Liver (tissue), 9 donors: ENCODE results near the gene GBA3. TPM values are rescaled to one million over a fixed set of nuclear protein-coding genes. Genes with fewer than 3 reads are reported as not detected.

Source experiments
- DNase-seq: peaks from one replicate; pipeline ENCODE4 v3.0.0-alpha.2; 2017; ENCODE audit warnings: low spot score
- H3K27ac ChIP-seq, 2 donors: one replicate each; pipeline ENCODE4 v1.7.0; 2013; ENCODE audit warnings: inconsistent platforms in 2 of 2, low read length in 2 of 2, control low read depth in 1 of 2, low read depth in 1 of 2, mild to moderate bottlenecking in 1 of 2
- H3K27me3 ChIP-seq, 4 donors: one replicate each; pipeline versions ENCODE4 v1.6.1 to v1.7.0; 2013; ENCODE audit warnings: low read length in 3 of 4, inconsistent platforms in 1 of 4, mild to moderate bottlenecking in 1 of 4, moderate library complexity in 1 of 4; ENCODE audit not compliant: control insufficient read depth in 4 of 4, insufficient read depth in 4 of 4
- H3K36me3 ChIP-seq, 4 donors: one replicate each; pipeline versions ENCODE4 v1.6.1 to v1.7.0; 2013; ENCODE audit warnings: low read length in 3 of 4, mild to moderate bottlenecking in 3 of 4, low read depth in 1 of 4, moderate library complexity in 1 of 4; ENCODE audit not compliant: control insufficient read depth in 4 of 4, insufficient read depth in 3 of 4
- H3K4me1 ChIP-seq, 4 donors: one replicate each; pipeline versions ENCODE4 v1.6.1 to v1.7.0; 2013; ENCODE audit warnings: low read length in 3 of 4, mild to moderate bottlenecking in 3 of 4, moderate library complexity in 1 of 4; ENCODE audit not compliant: control insufficient read depth in 4 of 4, insufficient read depth in 4 of 4
- H3K4me3 ChIP-seq, 3 donors: one replicate each; pipeline versions ENCODE4 v1.6.1 to v1.7.0; 2013; ENCODE audit warnings: low read length in 3 of 3, control low read depth in 1 of 3, low read depth in 1 of 3, mild to moderate bottlenecking in 1 of 3
- H3K9ac ChIP-seq, 2 donors: one replicate each; pipeline ENCODE4 v1.7.0; 2013; ENCODE audit warnings: low read length in 2 of 2, mild to moderate bottlenecking in 2 of 2, moderate library complexity in 2 of 2, control low read depth in 1 of 2, low read depth in 1 of 2
- H3K9me3 ChIP-seq, 4 donors: one replicate each; pipeline versions ENCODE4 v1.6.1 to v1.7.0; 2013; ENCODE audit warnings: low read length in 3 of 4; ENCODE audit not compliant: control insufficient read depth in 4 of 4
- ATF3 ChIP-seq: IDR thresholded peaks from 2 replicates; pipeline ENCODE4 v1.6.1; 2016; ENCODE audit warnings: antibody characterized with exemption
- EGR1 ChIP-seq, 2 donors: IDR thresholded peaks; 2 replicates each; pipeline ENCODE4 v1.6.1; 2016 to 2018; ENCODE audit warnings: antibody characterized with exemption in 2 of 2, low read depth in 2 of 2
- FOXA1 ChIP-seq: IDR thresholded peaks from 2 replicates; pipeline ENCODE4 v1.6.1; 2016; ENCODE audit warnings: antibody characterized with exemption
- FOXA2 ChIP-seq: IDR thresholded peaks from 2 replicates; pipeline ENCODE4 v1.6.1; 2016; ENCODE audit warnings: antibody characterized with exemption
- HNF4A ChIP-seq, 2 donors: conservative IDR thresholded peaks; 2 replicates each; pipeline ENCODE4 v1.6.1; 2016; ENCODE audit warnings: antibody characterized with exemption in 2 of 2, mild to moderate bottlenecking in 2 of 2
- HNF4G ChIP-seq: IDR thresholded peaks from 2 replicates; pipeline ENCODE4 v1.6.1; 2016; ENCODE audit warnings: antibody characterized with exemption
- JUND ChIP-seq, 2 donors: IDR thresholded peaks; 2 replicates each; pipeline ENCODE4 v1.6.1; 2016; ENCODE audit warnings: antibody characterized with exemption in 2 of 2
- MAX ChIP-seq: IDR thresholded peaks from 2 replicates; pipeline ENCODE4 v1.6.1; 2016; ENCODE audit warnings: antibody characterized with exemption
- NR2F2 ChIP-seq: IDR thresholded peaks from 2 replicates; pipeline ENCODE4 v1.6.1; 2016; ENCODE audit warnings: antibody characterized with exemption
- RAD21 ChIP-seq, 2 donors: IDR thresholded peaks; 2 replicates each; pipeline ENCODE4 v1.6.1; 2016; ENCODE audit warnings: antibody characterized with exemption in 2 of 2, mild to moderate bottlenecking in 2 of 2
- REST ChIP-seq: IDR thresholded peaks from 2 replicates; pipeline ENCODE4 v1.6.1; 2016; ENCODE audit warnings: antibody characterized with exemption, mild to moderate bottlenecking
- RXRA ChIP-seq, 2 donors: IDR thresholded peaks; 2 replicates each; pipeline ENCODE4 v1.6.1; 2017 to 2018; ENCODE audit warnings: antibody characterized with exemption in 2 of 2, mild to moderate bottlenecking in 1 of 2
- SP1 ChIP-seq: IDR thresholded peaks from 2 replicates; pipeline ENCODE4 v1.6.1; 2018; ENCODE audit warnings: antibody characterized with exemption, mild to moderate bottlenecking
- TAF1 ChIP-seq: conservative IDR thresholded peaks from 2 replicates; pipeline ENCODE4 v1.6.1; 2016; ENCODE audit warnings: antibody characterized with exemption, mild to moderate bottlenecking
- YY1 ChIP-seq: IDR thresholded peaks from 2 replicates; pipeline ENCODE4 v1.6.1; 2016; ENCODE audit warnings: antibody characterized with exemption, mild to moderate bottlenecking
- ZBTB33 ChIP-seq: IDR thresholded peaks from 2 replicates; pipeline ENCODE4 v1.6.1; 2016; ENCODE audit warnings: antibody characterized with exemption
- WGBS: extraction: QIAGEN DNeasy Blood & Tissue Kit; methylation state at CpG from one replicate; pipeline ENCODE4 v1.1.7; 2013; 5-methylcytosine and 5-hydroxymethylcytosine counted together
- polyA plus RNA-seq, 2 donors: library from polyadenylated mRNA; stranded (reverse) in 1 of 2; unstranded in 1 of 2; fragments of 200-250 nt in 1 of 2; fragments of >200 nt in 1 of 2; fragmentation: Nextera tagmentation in 1 of 2; extraction: Ambion mirVana in 1 of 2; gene quantifications; one replicate each; pipeline versions ENCODE4 v1.2.1 to v1.2.3, GENCODE V29; 2013 to 2015
- total RNA-seq, 2 donors: library from RNA; depleted of rRNA; stranded (reverse); fragments of >200 nt; gene quantifications; one replicate each; pipeline ENCODE4 v1.2.3, GENCODE V29; 2014
- TF ChIP-seq, protein P1 (sequence below): fragments of 150-350 bp; IDR thresholded peaks from 2 replicates; pipeline ENCODE4 v1.5.1; 2017; ENCODE audit warnings: improper control_type of control experiment, low read depth, low read length; ENCODE audit not compliant: missing input control
- donor health status: healthy.
- donor health status: healthy.
- donor health status: healthy.
- donor health status: healthy.
- donor health status: healthy.

The GBA3 gene
- total and polyA plus RNA-seq, 4 donors, result 10.6 to 36.7 (median 18.9) TPM

GRCh38 chr4:22842360-22843018, 149.8 kb downstream of the GBA3 start:
- TF ChIP-seq FOXA1, result no peak
- TF ChIP-seq RXRA (IDR thresholded peaks at IDR 0.05), result no peak
- no peak for TF ChIP-seq EGR1 (IDR thresholded peaks at IDR 0.05; ENCODE audit: low read depth in 2 of 2)
- TF ChIP-seq NR2F2, result no peak
- TF ChIP-seq HNF4G, result no peak
- TF ChIP-seq, protein P1, sequence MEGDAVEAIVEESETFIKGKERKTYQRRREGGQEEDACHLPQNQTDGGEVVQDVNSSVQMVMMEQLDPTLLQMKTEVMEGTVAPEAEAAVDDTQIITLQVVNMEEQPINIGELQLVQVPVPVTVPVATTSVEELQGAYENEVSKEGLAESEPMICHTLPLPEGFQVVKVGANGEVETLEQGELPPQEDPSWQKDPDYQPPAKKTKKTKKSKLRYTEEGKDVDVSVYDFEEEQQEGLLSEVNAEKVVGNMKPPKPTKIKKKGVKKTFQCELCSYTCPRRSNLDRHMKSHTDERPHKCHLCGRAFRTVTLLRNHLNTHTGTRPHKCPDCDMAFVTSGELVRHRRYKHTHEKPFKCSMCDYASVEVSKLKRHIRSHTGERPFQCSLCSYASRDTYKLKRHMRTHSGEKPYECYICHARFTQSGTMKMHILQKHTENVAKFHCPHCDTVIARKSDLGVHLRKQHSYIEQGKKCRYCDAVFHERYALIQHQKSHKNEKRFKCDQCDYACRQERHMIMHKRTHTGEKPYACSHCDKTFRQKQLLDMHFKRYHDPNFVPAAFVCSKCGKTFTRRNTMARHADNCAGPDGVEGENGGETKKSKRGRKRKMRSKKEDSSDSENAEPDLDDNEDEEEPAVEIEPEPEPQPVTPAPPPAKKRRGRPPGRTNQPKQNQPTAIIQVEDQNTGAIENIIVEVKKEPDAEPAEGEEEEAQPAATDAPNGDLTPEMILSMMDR, result no peak
- TF ChIP-seq RAD21 (IDR thresholded peaks at IDR 0.05), result no peak
- no peak for TF ChIP-seq HNF4A (conservative IDR thresholded peaks at IDR 0.05)
- TF ChIP-seq JUND (IDR thresholded peaks at IDR 0.05), result no peak
- no peak for TF ChIP-seq TAF1
- TF ChIP-seq YY1, result no peak
- no peak for TF ChIP-seq FOXA2
- no peak for TF ChIP-seq REST
- TF ChIP-seq ATF3, result no peak
- TF ChIP-seq SP1, result no peak
- no peak for TF ChIP-seq ZBTB33
- no peak for TF ChIP-seq MAX
- H3K27ac ChIP-seq, result no peak overlapping the region
- no peak for DNase-seq
- no peak overlapping the region for H3K4me3 ChIP-seq
- WGBS, result 77% methylated on average over 5 of the region's 5 CpGs
- H3K27me3 ChIP-seq, result no peaks in the 10 kb centered on the region
- H3K36me3 ChIP-seq, result no peaks in the 10 kb centered on the region
- no peaks in the 10 kb centered on the region for H3K4me1 ChIP-seq
- no peaks in the 10 kb centered on the region for H3K9me3 ChIP-seq
- H3K9ac ChIP-seq, result no peak overlapping the region
